Keratinocyte (primary cell): ENCODE results near the gene ISYNA1. TPM values are rescaled to one million over a fixed set of nuclear protein-coding genes. Genes with fewer than 3 reads are reported as not detected.

Experiments
- DNase-seq: peaks from one replicate; pipeline ENCODE4 v3.0.0-alpha.2; 2011; ENCODE audit warnings: low read depth, missing footprints, low spot score
- FAIRE-seq: peaks from 2 replicates; lab custom pipeline; 2011; peaks lifted over from hg19 to GRCh38; lab: Jason Lieb, UNC
- H2AFZ ChIP-seq: 2 replicates; pipeline ENCODE4 v1.6.0; 2012; ENCODE audit warnings: low read length, control low read depth, inconsistent platforms; ENCODE audit not compliant: control insufficient read depth
- H3K27ac ChIP-seq: 2 replicates; pipeline ENCODE4 v1.5.1; 2011; ENCODE audit warnings: low read length; ENCODE audit not compliant: control insufficient read depth, insufficient read depth
- H3K27me3 ChIP-seq: 3 replicates; pipeline ENCODE4 v1.6.0; 2011; ENCODE audit warnings: low read length; ENCODE audit not compliant: control insufficient read depth, insufficient read depth; ENCODE audit errors: extremely low read depth
- H3K36me3 ChIP-seq, 2 experiments: 2 replicates in 1 of 2; 3 replicates in 1 of 2; pipeline ENCODE4 v1.5.1; 2011; ENCODE audit warnings: low read length in 2 of 2, mild to moderate bottlenecking in 1 of 2; ENCODE audit not compliant: control insufficient read depth in 2 of 2, insufficient read depth in 2 of 2; ENCODE audit errors: extremely low read depth in 1 of 2
- H3K4me1 ChIP-seq: 3 replicates; pipeline ENCODE4 v1.5.1; 2011; ENCODE audit warnings: low read length; ENCODE audit not compliant: control insufficient read depth, insufficient read depth; ENCODE audit errors: extremely low read depth
- H3K4me2 ChIP-seq: 3 replicates; pipeline ENCODE4 v1.6.0; 2011; ENCODE audit warnings: low read depth, low read length; ENCODE audit not compliant: control insufficient read depth, insufficient read depth; ENCODE audit errors: extremely low read depth
- H3K4me3 ChIP-seq, 3 experiments: fragments of 200-600 bp in 1 of 3; sonication (generic) in 1 of 3; 2 replicates in 2 of 3; 3 replicates in 1 of 3; pipeline ENCODE4 v1.5.1; 2011 to 2016; ENCODE audit warnings: low read length in 3 of 3, mild to moderate bottlenecking in 3 of 3, control low read depth in 2 of 3, inconsistent platforms in 1 of 3, low read depth in 1 of 3, mixed read lengths in 1 of 3, mixed run types in 1 of 3, moderate library complexity in 1 of 3; ENCODE audit not compliant: control insufficient read depth in 2 of 3, insufficient read depth in 2 of 3; ENCODE audit errors: extremely low read depth in 1 of 3
- H3K79me2 ChIP-seq: 2 replicates; pipeline ENCODE4 v1.6.0; 2012; ENCODE audit warnings: low read length; ENCODE audit not compliant: control insufficient read depth, insufficient read depth
- H3K9ac ChIP-seq: 3 replicates; pipeline ENCODE4 v1.6.0; 2011; ENCODE audit warnings: low read length; ENCODE audit not compliant: control insufficient read depth, insufficient read depth; ENCODE audit errors: extremely low read depth
- H3K9me1 ChIP-seq: 3 replicates; pipeline ENCODE4 v1.6.0; 2011; ENCODE audit warnings: low read length; ENCODE audit not compliant: control insufficient read depth, insufficient read depth; ENCODE audit errors: extremely low read depth
- H3K9me3 ChIP-seq: 2 replicates; pipeline ENCODE4 v1.5.1; 2012; ENCODE audit warnings: low read depth, low read length; ENCODE audit not compliant: control insufficient read depth
- H4K20me1 ChIP-seq: 3 replicates; pipeline ENCODE4 v1.6.0; 2011; ENCODE audit warnings: low read length; ENCODE audit not compliant: control insufficient read depth, insufficient read depth; ENCODE audit errors: extremely low read depth
- EZH2 ChIP-seq: IDR thresholded peaks from one replicate; pipeline ENCODE4 v1.6.1; 2012; ENCODE audit warnings: inconsistent platforms, mild to moderate bottlenecking, low read length, moderate library complexity
- dilution Hi-C: fragments of 300-500 bp; cut with MboI; formaldehyde crosslinking; loops from one replicate; pipeline ENCODE4 v1.7.0; 2020; ENCODE audit warnings: low sequenced_read_pairs; ENCODE audit not compliant: extremely low pct_ligation_motif_present
- polyA plus RNA-seq, 5 experiments: library from polyadenylated mRNA; depleted of rRNA in 3 of 5; stranded (reverse) in 3 of 5; stranded (forward) in 1 of 5; unstranded in 1 of 5; fragments of >200 nt; gene quantifications; 1 replicate in 1 of 5; 2 replicates in 3 of 5; 3 replicates in 1 of 5; pipeline versions ENCODE4 v1.2.1 to v1.2.3, GENCODE V29; 2011 to 2012; ENCODE audit warnings: missing spikeins in 2 of 5, low read depth in 1 of 5, low replicate concordance in 1 of 5
- TF ChIP-seq, protein P1 (sequence below), 3 experiments: IDR thresholded peaks in 1 of 3; conservative IDR thresholded peaks in 1 of 3; optimal IDR thresholded peaks in 1 of 3; 2 replicates in 2 of 3; 3 replicates in 1 of 3; pipeline versions ENCODE3 to v1.5.1; 2011; ENCODE audit warnings: low read length in 3 of 3, mild to moderate bottlenecking in 3 of 3, moderate library complexity in 2 of 3, control low read depth in 1 of 3, inconsistent platforms in 1 of 3; ENCODE audit not compliant: insufficient read depth in 2 of 3; ENCODE audit errors: extremely low read depth in 1 of 3

ISYNA1 gene
- polyA plus RNA-seq, 1 donor (not counting 4 experiments of a cell fraction or from before 2014, with no cell fraction given), result 3.5 TPM

DNA sequence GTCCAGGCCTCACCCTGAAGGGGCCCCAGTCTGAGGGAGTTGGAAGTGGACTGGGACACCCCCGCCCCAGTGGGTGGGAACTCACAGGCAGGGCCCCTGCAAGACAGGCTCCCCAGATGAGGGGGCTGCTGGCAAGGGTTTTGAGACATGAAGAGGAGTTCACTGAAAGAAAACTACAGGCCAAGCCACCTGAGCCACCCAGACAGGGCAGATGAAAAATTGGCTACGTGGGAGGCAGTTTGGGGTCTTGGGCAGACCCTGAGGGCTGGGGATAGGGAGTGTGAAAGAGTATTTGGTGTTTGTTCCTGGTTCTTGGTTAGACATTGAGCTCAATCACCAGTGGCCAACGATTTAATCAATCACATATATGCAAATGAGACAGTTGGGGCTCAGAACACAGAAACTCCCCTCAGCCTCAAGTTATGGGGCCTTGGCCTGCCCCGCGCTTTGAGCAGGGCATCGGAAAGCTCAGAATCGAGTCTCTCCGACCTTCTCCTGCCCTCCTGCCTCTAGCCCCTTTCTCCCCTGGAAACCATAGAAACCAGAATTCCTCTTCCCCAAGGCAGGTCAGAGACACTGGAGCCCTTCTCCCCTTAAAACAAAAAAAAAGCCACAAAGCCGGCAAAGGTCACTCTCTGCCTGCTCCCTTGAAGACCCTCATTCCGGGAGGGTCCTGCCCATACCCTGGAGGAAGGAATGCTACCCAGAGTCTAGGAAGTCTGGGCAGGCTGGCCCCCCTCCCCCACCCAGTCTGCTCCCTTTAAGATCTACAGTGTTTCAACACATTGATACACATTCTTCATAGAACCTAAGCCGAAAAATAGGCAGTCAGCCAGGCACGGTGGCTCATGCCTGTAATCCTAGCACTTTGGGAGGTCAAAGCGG, 1.3 kb upstream of the ISYNA1 start:
- Histone ChIP-seq H3K36me3 (peaks cover 6 to 20% of the 10 kb centered on the region in 2 experiments), H3K27ac (peak overlapping the region; percentile 37), H3K4me1 (peaks cover 30% of the 10 kb centered on the region), H3K9me1 (peaks cover 12% of the 10 kb centered on the region), H3K4me3 (no peak overlapping the region), H3K79me2 (peaks cover 2% of the 10 kb centered on the region), H3K27me3 (no peaks in the 10 kb centered on the region), H3K9ac (no peak overlapping the region), H2AFZ (no peak overlapping the region), H4K20me1 (no peaks in the 10 kb centered on the region), H3K4me2 (peak overlapping the region; percentile 25), H3K9me3 (no peaks in the 10 kb centered on the region)
- TF ChIP-seq EZH2, result no peak
- TF ChIP-seq, protein P1, sequence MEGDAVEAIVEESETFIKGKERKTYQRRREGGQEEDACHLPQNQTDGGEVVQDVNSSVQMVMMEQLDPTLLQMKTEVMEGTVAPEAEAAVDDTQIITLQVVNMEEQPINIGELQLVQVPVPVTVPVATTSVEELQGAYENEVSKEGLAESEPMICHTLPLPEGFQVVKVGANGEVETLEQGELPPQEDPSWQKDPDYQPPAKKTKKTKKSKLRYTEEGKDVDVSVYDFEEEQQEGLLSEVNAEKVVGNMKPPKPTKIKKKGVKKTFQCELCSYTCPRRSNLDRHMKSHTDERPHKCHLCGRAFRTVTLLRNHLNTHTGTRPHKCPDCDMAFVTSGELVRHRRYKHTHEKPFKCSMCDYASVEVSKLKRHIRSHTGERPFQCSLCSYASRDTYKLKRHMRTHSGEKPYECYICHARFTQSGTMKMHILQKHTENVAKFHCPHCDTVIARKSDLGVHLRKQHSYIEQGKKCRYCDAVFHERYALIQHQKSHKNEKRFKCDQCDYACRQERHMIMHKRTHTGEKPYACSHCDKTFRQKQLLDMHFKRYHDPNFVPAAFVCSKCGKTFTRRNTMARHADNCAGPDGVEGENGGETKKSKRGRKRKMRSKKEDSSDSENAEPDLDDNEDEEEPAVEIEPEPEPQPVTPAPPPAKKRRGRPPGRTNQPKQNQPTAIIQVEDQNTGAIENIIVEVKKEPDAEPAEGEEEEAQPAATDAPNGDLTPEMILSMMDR (optimal IDR thresholded peaks at IDR 0.05 in 1 of 3, IDR thresholded peaks at IDR 0.05 in 1 of 3, conservative IDR thresholded peaks at IDR 0.05 in 1 of 3; ENCODE audit: extremely low read depth in 1 of 3, insufficient read depth in 2 of 3, low read length in 3 of 3), result no peak
- FAIRE-seq (no peak), DNase-seq (no peak)
- dilution Hi-C loops, result no loop called here

DNA sequence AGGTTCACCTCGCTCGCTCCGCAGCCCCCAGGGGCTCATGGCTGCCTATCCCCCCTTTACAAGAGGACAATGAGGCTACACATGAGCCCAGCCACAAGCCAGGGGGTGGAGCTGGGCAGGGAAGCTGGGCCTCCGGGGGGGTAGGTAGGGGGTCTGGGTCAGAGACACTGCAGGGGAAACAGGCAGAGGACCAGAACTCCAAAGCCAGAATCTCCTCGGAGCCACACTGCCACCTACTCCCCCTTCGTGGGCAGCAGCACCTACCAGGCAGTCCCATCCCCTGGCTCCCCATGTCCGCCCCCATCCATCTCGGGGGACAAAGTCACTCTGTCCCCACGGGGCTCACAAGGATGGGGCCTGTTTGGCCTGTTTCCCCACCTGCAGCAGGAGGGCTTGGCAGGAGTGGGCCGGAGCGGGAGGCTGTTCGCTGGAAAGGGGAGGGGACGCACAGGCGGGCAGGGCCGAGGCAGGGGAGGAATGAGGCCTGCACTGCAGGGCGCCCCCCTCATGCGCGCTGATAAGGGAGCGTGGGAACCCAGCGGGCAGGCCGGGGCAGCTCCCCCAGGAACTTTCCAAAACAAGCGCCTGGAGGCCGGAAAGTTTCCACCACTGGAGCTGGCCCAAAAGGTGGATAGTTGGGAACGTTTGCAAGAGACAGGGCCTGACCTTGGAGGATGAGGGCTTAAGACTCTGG, 545 bp upstream of the ISYNA1 start:
- FAIRE-seq, result no peak
- H3K9ac ChIP-seq, result peak overlapping the region; percentile 37

More for the DNA sequence above, 545 bp upstream of the ISYNA1 start:
- Histone ChIP-seq H3K9me1 (peaks cover 12% of the 10 kb centered on the region), H4K20me1 (no peaks in the 10 kb centered on the region), H3K4me2 (peak overlapping the region; percentile 70), H3K9me3 (no peaks in the 10 kb centered on the region), H3K27me3 (no peaks in the 10 kb centered on the region), H3K36me3 (peaks cover 0 to 12% of the 10 kb centered on the region in 2 experiments), H3K4me3 (peak overlapping the region; percentile 34 to 43 (median 42)), H2AFZ (no peak overlapping the region), H3K79me2 (no peaks in the 10 kb centered on the region), H3K4me1 (peaks cover 30% of the 10 kb centered on the region), H3K27ac (no peak overlapping the region)
- TF ChIP-seq EZH2, result no peak
- TF ChIP-seq, protein P1 (optimal IDR thresholded peaks at IDR 0.05 in 1 of 3, IDR thresholded peaks at IDR 0.05 in 1 of 3, conservative IDR thresholded peaks at IDR 0.05 in 1 of 3; ENCODE audit: extremely low read depth in 1 of 3, insufficient read depth in 2 of 3, low read length in 3 of 3), result peak in 1 of 3 experiments; percentile 39
- DNase-seq, result no peak
- dilution Hi-C loops, result no loop called here
